HG02678 (cell line): ENCODE measurements around the gene SFT2D3.

Experiments
- ATAC-seq: cut with Tn5 transposase; IDR thresholded peaks from one replicate; pipeline ENCODE4 v1.9.1; 2021; ENCODE audit warnings: mild to moderate bottlenecking, moderate library complexity; ENCODE audit not compliant: unreplicated experiment

SFT2D3 gene

DNA sequence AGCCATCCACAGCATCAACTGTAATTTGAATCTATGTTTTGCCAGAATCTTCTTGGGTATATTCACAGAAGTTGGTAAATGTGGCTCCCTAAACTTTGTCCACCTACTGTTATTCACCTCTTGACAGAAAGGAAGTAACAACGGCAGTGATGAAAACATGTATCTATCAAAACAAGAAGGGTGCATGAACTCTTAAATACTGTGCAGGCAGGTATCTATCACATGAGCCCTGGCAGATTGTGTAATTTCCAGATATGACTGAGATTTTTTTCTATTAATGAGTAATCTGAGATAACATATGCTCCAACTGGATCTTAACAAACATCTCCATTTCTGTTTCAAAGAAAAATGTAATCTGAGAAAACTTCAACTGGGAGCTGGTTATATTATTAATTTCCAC, 36.6 kb downstream of the SFT2D3 start:
- no peak for ATAC-seq

DNA sequence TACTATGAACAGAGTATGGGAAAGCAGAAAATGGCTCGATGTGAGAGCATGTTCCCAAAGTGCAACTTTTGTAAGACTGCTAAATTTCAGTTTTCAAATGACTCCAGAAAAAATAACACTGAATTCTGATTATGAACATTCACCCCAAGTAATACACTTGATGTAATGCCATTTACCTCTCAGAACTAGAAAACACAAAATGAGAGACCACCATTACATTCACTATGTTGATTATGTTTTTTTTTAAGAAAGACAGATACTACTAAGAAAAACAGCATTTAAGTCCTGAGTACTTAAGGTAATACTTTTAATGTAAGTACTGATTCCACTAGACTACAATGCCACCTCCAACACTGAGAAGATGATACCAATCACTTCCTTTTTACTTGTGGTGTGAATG, 38.5 kb downstream of the SFT2D3 start:
- ATAC-seq = no peak

DNA sequence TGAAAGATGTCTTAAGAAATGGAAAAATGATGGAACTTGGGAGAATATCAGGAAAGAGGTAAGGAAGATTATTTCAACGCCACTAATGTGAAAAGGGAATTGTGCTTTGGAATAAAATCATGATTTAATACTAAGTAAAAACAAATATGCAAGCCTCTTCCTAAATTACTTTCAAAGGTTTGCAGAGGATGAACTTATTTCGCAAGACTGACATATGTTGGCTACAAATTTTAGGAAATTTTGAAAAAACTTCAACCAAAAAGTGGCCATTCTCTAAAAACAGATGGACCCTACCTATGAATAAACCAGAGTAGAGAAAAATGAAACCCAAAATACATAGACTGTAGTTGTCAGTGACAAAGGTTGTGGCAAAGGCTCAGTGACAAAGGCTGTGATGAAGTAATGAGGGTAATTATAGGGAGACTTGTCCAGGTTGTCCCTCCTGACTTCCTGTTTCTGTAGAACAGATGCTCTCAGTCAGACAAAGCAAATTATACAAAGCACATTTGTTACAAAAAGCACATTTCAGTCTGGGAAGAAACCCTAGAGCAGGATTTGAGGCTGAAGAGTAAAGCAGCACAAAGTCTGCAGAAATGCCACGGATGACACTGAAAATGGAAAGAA, 39.5 kb downstream of the SFT2D3 start:
- no peak for ATAC-seq

DNA sequence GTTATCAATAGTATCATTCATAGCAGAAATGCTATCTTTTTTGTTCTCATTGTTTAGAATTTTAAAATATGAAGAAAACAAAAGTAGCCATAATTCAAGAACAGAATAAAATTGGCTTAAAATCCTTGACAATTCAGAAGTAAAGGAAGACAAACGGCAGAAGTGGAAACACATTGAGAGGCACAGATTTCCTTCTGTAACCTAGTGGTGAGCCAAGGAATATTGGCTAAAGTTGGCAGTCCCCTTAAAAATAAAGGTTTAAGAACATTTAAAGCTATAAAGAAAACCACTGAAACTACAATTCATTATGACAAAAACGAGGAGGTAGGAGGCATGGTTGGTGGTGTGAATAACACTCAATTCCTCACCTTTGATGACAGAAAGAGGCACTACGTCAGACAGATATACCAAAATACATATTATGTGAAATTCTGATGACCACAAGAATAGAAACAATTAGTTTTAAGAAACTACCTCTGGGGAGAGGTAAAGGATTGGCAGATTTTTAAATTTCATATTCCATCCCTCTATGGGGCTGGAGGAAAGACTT, 42.3 kb downstream of the SFT2D3 start:
- no peak for ATAC-seq

DNA sequence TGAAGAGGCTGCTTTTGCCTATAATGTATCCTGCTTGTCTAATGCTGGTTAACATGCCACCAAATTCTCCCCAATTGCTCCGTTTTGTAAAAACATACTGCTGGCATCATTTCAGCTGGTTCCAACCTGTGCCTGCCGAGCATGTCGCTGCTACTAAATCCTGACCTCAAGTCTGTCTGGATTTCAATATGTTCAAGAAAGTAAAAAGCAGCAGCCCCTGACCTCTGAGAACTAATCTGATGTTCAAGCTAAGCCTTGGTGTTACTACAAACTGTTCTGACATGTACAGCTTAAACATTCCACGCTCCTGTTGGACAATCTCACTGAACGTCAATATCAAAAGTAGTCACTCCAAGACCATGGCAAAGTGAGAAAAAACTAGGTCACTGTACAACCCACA, 46.3 kb downstream of the SFT2D3 start:
- no peak for ATAC-seq

- ATAC-seq = peak; percentile 99
Measured at GRCh38 chr2:127749537-127749936, 48.2 kb downstream of the SFT2D3 start.

DNA sequence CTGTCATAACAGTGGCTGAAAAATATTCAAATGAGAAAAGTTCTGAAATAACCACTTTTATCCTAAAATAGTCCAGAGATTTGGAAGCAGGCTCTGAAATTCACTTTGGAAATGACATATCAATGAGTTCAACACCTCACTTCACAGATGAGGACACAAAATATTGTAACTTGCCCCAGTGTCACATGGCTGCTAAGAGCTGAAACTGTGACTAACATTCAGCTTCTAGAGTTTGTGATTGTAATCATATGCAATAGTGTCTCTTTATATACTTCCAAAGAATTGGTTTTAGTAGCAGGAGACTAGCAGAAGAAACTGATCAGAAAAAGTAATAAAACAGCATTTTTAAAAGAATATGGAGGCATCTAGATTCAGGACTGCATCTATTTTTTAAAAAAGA, 52.1 kb downstream of the SFT2D3 start:
- no peak for ATAC-seq

DNA sequence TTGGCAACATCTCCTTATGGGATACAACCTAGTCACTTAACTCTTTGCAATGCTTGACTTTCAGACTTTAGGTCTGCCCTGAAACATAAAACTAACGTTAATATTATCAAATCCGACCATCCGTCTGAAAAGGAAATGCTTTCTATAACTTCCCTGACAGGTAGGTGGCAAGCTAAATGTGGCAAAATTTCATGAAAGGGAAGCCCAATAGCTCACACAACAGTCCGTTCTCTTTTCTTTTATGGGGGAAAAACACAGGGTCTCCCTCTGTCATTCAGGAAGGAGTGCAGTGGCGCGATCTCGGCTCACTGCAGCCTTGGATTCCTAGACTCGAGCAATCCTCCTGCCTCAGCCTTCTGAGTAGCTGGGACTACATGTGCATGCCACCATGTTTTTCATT, 52.9 kb downstream of the SFT2D3 start:
- ATAC-seq = no peak
